ENCODE measurements around the gene C2CD4C.

C2CD4C gene

GRCh38 chr19:455851-456546, 47.1 kb upstream of the C2CD4C start:
- TF ChIP-seq POLR2AphosphoS5 (IDR thresholded peaks at IDR 0.05; ENCODE audit: low read depth, low read length) (no peak), SIN3A (IDR thresholded peaks at IDR 0.05; ENCODE audit: borderline replicate concordance, insufficient read depth, low read length) (no peak), FOXP2 (optimal IDR thresholded peaks at IDR 0.05; ENCODE audit: borderline replicate concordance, extremely low read depth, extremely low read length, insufficient read depth) (no peak), REST (IDR thresholded peaks at IDR 0.05; ENCODE audit: insufficient read depth in 1 of 2, low read depth in 2 of 2, low read length in 2 of 2) (no peak), TAF1 (IDR thresholded peaks at IDR 0.05; ENCODE audit: borderline replicate concordance, insufficient read depth, low read length) (no peak)

GRCh38 chr19:455031-455705, 46.2 kb upstream of the C2CD4C start:
- TF ChIP-seq REST (IDR thresholded peaks at IDR 0.05; ENCODE audit: insufficient read depth in 1 of 2, low read depth in 2 of 2, low read length in 2 of 2) (no peak), FOXP2 (optimal IDR thresholded peaks at IDR 0.05; ENCODE audit: borderline replicate concordance, extremely low read depth, extremely low read length, insufficient read depth) (no peak)

GRCh38 chr19:453606-454005, 44.7 kb upstream of the C2CD4C start:
- TF ChIP-seq REST (IDR thresholded peaks at IDR 0.05; ENCODE audit: insufficient read depth in 1 of 2, low read depth in 2 of 2, low read length in 2 of 2), result no peak

- no peak for TF ChIP-seq SIN3A (IDR thresholded peaks at IDR 0.05; ENCODE audit: borderline replicate concordance, insufficient read depth, low read length)
- no peak for TF ChIP-seq TAF1 (IDR thresholded peaks at IDR 0.05; ENCODE audit: borderline replicate concordance, insufficient read depth, low read length)
- TF ChIP-seq REST (IDR thresholded peaks at IDR 0.05; ENCODE audit: insufficient read depth in 1 of 2, low read depth in 2 of 2, low read length in 2 of 2), result no peak
- no peak for TF ChIP-seq POLR2AphosphoS5 (IDR thresholded peaks at IDR 0.05; ENCODE audit: low read depth, low read length)
- no peak for TF ChIP-seq FOXP2 (optimal IDR thresholded peaks at IDR 0.05; ENCODE audit: borderline replicate concordance, extremely low read depth, extremely low read length, insufficient read depth)
Measured at GRCh38 chr19:452829-453228, 43.9 kb upstream of the C2CD4C start.

- TF ChIP-seq FOXP2 (optimal IDR thresholded peaks at IDR 0.05; ENCODE audit: borderline replicate concordance, extremely low read depth, extremely low read length, insufficient read depth) (no peak), SIN3A (IDR thresholded peaks at IDR 0.05; ENCODE audit: borderline replicate concordance, insufficient read depth, low read length) (no peak), TAF1 (IDR thresholded peaks at IDR 0.05; ENCODE audit: borderline replicate concordance, insufficient read depth, low read length) (no peak), POLR2AphosphoS5 (IDR thresholded peaks at IDR 0.05; ENCODE audit: low read depth, low read length) (no peak), REST (IDR thresholded peaks at IDR 0.05; ENCODE audit: insufficient read depth in 1 of 2, low read depth in 2 of 2, low read length in 2 of 2) (no peak)
Measured at GRCh38 chr19:449916-450315, 41.0 kb upstream of the C2CD4C start.
